Measurements from ENCODE around the gene TENM4. TPM values are rescaled to one million over a fixed set of nuclear protein-coding genes. Genes with fewer than 3 reads are reported as not detected.

Gene TENM4
- total RNA-seq, 4 donors from 2014 or later, result 0.88 to 61.5 (median 4.0) TPM

DNA sequence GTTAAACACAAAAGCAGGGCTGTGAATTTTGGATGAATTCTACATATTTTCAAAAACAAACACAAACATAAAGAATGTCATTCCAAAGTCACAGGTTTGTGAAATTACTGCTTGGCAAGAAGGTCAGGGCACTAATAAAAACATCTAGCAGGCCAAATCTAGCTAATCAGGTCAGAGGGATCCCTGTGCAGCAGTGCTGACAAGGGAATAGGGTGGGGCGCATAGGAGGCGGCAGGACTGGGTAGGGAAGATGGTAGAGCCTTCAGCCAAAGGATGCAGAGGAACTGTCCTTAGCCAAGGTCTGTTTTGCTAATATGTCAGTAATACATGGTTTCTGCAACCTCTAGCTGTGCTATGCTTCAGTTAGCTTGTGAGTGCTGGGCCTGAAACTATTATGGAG lies 396.6 kb downstream of the TENM4 start:
- no peak overlapping the region for H3K27ac ChIP-seq
- intact Hi-C loops (cut with DNase I; ENCODE audit: low total_unique reads), result no loop called here
- TF ChIP-seq, protein P1, sequence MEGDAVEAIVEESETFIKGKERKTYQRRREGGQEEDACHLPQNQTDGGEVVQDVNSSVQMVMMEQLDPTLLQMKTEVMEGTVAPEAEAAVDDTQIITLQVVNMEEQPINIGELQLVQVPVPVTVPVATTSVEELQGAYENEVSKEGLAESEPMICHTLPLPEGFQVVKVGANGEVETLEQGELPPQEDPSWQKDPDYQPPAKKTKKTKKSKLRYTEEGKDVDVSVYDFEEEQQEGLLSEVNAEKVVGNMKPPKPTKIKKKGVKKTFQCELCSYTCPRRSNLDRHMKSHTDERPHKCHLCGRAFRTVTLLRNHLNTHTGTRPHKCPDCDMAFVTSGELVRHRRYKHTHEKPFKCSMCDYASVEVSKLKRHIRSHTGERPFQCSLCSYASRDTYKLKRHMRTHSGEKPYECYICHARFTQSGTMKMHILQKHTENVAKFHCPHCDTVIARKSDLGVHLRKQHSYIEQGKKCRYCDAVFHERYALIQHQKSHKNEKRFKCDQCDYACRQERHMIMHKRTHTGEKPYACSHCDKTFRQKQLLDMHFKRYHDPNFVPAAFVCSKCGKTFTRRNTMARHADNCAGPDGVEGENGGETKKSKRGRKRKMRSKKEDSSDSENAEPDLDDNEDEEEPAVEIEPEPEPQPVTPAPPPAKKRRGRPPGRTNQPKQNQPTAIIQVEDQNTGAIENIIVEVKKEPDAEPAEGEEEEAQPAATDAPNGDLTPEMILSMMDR (IDR thresholded peaks at IDR 0.05), result no peak
- no peak for TF ChIP-seq POLR2A (IDR thresholded peaks at IDR 0.05)
- no peaks in the 10 kb centered on the region for H3K4me1 ChIP-seq
- no peak for DNase-seq
- H3K4me3 ChIP-seq, result no peak overlapping the region
- H3K36me3 ChIP-seq, result no peaks in the 10 kb centered on the region
- H3K9me3 ChIP-seq, result no peaks in the 10 kb centered on the region
- no peaks in the 10 kb centered on the region for H3K27me3 ChIP-seq

DNA sequence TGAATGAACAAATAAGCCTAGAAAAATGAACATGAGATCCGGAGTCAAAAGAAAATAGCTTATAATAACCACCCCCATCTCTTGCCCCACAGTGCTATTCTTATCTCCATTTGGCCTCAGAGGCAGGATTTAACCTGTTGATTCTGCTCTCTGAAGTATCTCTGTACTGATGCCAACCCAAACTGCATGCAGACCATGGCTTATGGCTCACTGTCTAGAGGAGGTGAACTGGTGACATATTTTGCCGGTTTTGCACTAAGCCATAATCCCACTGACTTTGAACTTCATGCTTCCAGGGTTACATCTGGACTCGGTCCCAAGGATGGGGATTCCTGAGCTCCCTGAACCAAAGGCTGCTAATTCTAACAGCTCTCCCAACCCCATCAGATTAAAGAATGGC lies 397.1 kb downstream of the TENM4 start:
- intact Hi-C loops (cut with DNase I; ENCODE audit: low total_unique reads), result no loop called here
- Histone ChIP-seq H3K4me1 (no peaks in the 10 kb centered on the region), H3K27ac (no peak overlapping the region), H3K9me3 (no peaks in the 10 kb centered on the region), H3K4me3 (no peak overlapping the region), H3K36me3 (no peaks in the 10 kb centered on the region), H3K27me3 (no peaks in the 10 kb centered on the region)
- TF ChIP-seq, protein P1 (IDR thresholded peaks at IDR 0.05), result no peak
- no peak for TF ChIP-seq POLR2A (IDR thresholded peaks at IDR 0.05)
- no peak for DNase-seq

DNA sequence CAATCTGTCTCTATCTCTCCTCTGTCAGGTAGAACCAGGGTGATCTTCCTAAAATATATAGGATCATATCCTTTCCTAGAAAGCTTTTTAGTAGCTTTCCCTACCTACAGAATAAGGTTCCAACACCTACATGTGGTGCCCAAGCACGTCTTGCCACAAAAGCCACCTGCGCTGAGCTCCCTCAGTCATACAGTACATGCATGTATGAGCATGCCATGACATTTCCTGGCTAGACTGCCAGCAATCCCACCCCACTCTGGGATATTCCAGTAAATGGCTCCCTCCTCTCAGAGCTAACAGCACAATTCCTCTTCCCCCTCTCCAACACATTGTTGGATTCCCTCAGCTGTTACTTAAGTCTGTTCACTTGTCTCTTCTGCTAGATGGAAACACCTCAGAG lies 398.0 kb downstream of the TENM4 start:
- intact Hi-C loops (cut with DNase I; ENCODE audit: low total_unique reads), result no loop called here
- Histone ChIP-seq H3K36me3 (no peaks in the 10 kb centered on the region), H3K27me3 (no peaks in the 10 kb centered on the region), H3K9me3 (no peaks in the 10 kb centered on the region), H3K27ac (no peak overlapping the region), H3K4me3 (no peak overlapping the region), H3K4me1 (no peaks in the 10 kb centered on the region)
- no peak for TF ChIP-seq POLR2A (IDR thresholded peaks at IDR 0.05)
- TF ChIP-seq, protein P1 (IDR thresholded peaks at IDR 0.05), result no peak
- no peak for DNase-seq

DNA sequence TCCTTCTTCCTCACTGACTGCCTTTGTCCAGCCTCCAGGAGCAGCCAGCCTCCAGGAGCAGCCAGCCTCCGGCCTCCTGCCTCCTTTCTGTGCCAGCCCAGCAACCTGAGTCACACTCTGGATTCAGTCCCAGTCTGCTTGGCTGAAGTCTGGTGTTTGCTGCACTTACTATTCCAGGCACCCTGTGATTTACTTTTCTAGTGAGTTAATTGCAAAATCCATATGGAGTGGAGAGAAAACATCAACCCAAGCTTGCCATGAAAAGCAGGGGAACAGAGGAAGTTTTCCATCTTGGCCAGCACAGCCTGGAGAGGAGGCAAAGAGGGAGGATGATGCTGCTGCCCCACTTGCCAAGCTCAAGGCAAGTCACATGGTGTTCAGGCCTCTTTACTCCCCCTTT lies 400.5 kb downstream of the TENM4 start:
- DNase-seq, result no peak
- Histone ChIP-seq H3K27ac (no peak overlapping the region), H3K4me3 (no peak overlapping the region), H3K36me3 (no peaks in the 10 kb centered on the region), H3K27me3 (no peaks in the 10 kb centered on the region), H3K9me3 (no peaks in the 10 kb centered on the region), H3K4me1 (no peaks in the 10 kb centered on the region)
- intact Hi-C loops (cut with DNase I; ENCODE audit: low total_unique reads), result no loop called here
- TF ChIP-seq, protein P1 (IDR thresholded peaks at IDR 0.05), result no peak
- no peak for TF ChIP-seq POLR2A (IDR thresholded peaks at IDR 0.05)

DNA sequence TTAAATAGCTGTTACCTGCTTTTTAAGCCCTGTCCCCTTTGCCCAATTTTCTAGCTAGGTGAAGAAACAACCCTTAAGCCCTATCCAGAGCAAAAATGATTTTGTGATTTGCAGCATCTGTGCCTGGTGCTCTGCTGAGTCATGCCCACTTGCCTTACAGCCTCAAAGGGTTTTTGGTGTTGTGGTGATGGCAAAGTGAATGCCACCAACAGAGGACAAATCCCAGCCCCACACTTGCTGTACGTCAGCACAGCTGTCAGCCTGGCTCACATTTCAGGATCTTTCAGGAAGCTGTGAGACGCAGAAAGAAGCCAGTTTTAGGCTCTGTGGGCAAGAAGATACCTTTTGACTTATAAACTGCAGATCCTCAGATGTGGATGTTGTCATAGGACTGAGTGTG lies 401.7 kb downstream of the TENM4 start:
- H3K4me3 ChIP-seq, result no peak overlapping the region
- H3K27ac ChIP-seq, result no peak overlapping the region
- TF ChIP-seq, protein P1 (IDR thresholded peaks at IDR 0.05), result no peak
- TF ChIP-seq POLR2A (IDR thresholded peaks at IDR 0.05), result no peak
- H3K27me3 ChIP-seq, result no peaks in the 10 kb centered on the region
- no peaks in the 10 kb centered on the region for H3K4me1 ChIP-seq
- intact Hi-C loops (cut with DNase I; ENCODE audit: low total_unique reads), result no loop called here
- H3K9me3 ChIP-seq, result no peaks in the 10 kb centered on the region
- H3K36me3 ChIP-seq, result no peaks in the 10 kb centered on the region
- no peak for DNase-seq

Data from uterus (tissue), 4 donors.